MM.1S (cell line): ENCODE results near the gene TAP2.

Source experiments
- CTCF ChIP-seq: fragments of 300-600 bp; sonication (generic); IDR thresholded peaks from 2 replicates; pipeline ENCODE4 v1.5.1; 2016; ENCODE audit warnings: antibody characterized with exemption, low read length, mixed read lengths
- EZH2 ChIP-seq: fragments of 300-600 bp; sonication (generic); optimal IDR thresholded peaks from 2 replicates; pipeline ENCODE3; 2017; ENCODE audit warnings: low read depth, mild to moderate bottlenecking, antibody characterized with exemption, low read length, mixed read lengths
- EZH2phosphoT487 ChIP-seq: fragments of 300-600 bp; sonication (generic); IDR thresholded peaks from 2 replicates; pipeline ENCODE4 v1.6.1; 2018; ENCODE audit warnings: antibody characterized with exemption, low read length

GRCh38 chr6:32818867-32819266 is 19.7 kb downstream of the TAP2 start:
- TF ChIP-seq CTCF, result no peak
- TF ChIP-seq EZH2phosphoT487, result no peak
- no peak for TF ChIP-seq EZH2
